Neural progenitor cell (in vitro differentiated cells): ENCODE data around the gene TUFT1.

ENCODE experiments used
- CTCF ChIP-seq: fragments of 200-600 bp; sonication (generic); IDR thresholded peaks from 2 replicates; pipeline ENCODE4 v1.5.1; 2017; ENCODE audit warnings: antibody characterized with exemption, mild to moderate bottlenecking
- EZH2 ChIP-seq: fragments of 200-600 bp; sonication (generic); IDR thresholded peaks from 2 replicates; pipeline ENCODE4 v1.6.1; 2017; ENCODE audit warnings: antibody characterized with exemption, mild to moderate bottlenecking, moderate library complexity
- EZH2phosphoT487 ChIP-seq: fragments of 200-600 bp; sonication (generic); IDR thresholded peaks from 2 replicates; pipeline ENCODE4 v1.6.1; 2017; ENCODE audit warnings: antibody characterized with exemption

- no peak for TF ChIP-seq CTCF
- no peak for TF ChIP-seq EZH2
- TF ChIP-seq EZH2phosphoT487: no peak
Measured at GRCh38 chr1:151535326-151536271, 4.5 kb upstream of the TUFT1 start.
